NB4 (cell line): ENCODE results near the gene PERCC1.

ENCODE experiments used
- MYC ChIP-seq: IDR thresholded peaks from 2 replicates; pipeline ENCODE4 v1.6.1; 2011; ENCODE audit warnings: low read depth, low read length
- POLR2A ChIP-seq: IDR thresholded peaks from 2 replicates; pipeline ENCODE4 v1.6.1; 2011; ENCODE audit warnings: mild to moderate bottlenecking; ENCODE audit not compliant: insufficient read length; ENCODE audit errors: extremely low read depth
- TF ChIP-seq, protein P1 (sequence below): IDR thresholded peaks from one replicate; pipeline ENCODE4 v1.5.1; 2012; ENCODE audit warnings: low read depth, low read length

DNA sequence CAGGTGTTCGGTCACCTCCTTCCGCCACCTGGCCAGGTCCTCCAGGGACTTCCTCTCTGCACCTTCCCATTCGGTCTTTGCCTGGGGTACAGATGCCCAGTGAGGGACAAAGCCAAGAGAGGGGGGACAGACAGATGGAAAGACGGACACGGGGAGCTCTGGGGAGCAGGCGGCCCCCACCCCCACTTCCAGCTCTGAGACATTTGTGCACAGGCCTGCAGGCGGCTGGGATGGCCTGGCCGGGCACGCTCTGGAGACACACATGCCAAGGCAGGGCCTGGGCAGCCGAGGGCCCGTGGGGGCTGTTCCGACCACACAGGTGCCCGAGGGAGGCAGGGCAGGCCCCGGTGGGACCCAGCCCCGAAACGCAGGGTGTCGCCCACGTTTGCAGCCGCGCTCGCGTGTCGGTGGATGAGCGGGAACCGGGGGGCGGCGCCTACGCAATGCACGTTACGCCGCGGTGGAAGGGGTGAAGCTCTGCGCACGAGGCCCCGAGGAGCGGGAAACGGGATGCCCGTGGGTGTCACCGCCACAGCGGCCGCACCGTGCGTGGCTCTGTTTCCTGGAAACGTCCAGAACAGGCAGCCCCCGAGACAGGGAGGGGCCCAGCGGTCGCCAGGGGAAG is 6.0 kb downstream of the PERCC1 start:
- TF ChIP-seq POLR2A (no peak), MYC (no peak)
- TF ChIP-seq, protein P1, sequence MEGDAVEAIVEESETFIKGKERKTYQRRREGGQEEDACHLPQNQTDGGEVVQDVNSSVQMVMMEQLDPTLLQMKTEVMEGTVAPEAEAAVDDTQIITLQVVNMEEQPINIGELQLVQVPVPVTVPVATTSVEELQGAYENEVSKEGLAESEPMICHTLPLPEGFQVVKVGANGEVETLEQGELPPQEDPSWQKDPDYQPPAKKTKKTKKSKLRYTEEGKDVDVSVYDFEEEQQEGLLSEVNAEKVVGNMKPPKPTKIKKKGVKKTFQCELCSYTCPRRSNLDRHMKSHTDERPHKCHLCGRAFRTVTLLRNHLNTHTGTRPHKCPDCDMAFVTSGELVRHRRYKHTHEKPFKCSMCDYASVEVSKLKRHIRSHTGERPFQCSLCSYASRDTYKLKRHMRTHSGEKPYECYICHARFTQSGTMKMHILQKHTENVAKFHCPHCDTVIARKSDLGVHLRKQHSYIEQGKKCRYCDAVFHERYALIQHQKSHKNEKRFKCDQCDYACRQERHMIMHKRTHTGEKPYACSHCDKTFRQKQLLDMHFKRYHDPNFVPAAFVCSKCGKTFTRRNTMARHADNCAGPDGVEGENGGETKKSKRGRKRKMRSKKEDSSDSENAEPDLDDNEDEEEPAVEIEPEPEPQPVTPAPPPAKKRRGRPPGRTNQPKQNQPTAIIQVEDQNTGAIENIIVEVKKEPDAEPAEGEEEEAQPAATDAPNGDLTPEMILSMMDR, result no peak
